ENCODE data around the gene SLIT2. TPM values are rescaled to one million over a fixed set of nuclear protein-coding genes. Genes with fewer than 3 reads are reported as not detected.

SLIT2 gene
- total RNA-seq, 1 donor from 2014 or later: 11.2 TPM

DNA sequence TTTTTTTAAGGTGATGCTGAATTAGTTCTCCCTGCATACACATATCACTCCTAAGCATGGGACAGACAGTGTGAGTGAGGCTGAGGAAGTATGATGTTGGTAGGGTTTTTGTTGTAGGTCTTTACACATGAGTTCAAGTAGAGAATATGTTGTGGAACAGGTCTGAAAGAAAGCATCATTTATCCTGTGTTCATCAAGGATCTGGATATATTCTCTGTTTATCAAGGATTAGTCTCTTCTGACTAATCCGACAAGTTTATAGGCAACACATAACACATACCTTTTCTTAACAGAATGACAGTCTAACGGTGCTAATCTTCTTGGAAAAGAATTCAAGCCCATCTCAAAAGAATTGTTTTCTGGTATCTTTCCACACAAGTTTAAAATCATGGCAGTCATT, 10.5 kb downstream of the SLIT2 start:
- no peak overlapping the region for H3K9ac ChIP-seq (ENCODE audit: low read length)
- no peak overlapping the region for H3K27ac ChIP-seq (ENCODE audit: low read depth, low read length)
- H3K27me3 ChIP-seq (ENCODE audit: insufficient read depth, low read length): peaks cover 3% of the 10 kb centered on the region
- peaks cover 3% of the 10 kb centered on the region for H3K4me1 ChIP-seq (ENCODE audit: insufficient read depth, low read length)
- Mint-ChIP-seq H3K4me1 (ENCODE audit: low read depth, unreplicated experiment) (peaks cover 11% of the 10 kb centered on the region), H3K9me3 (ENCODE audit: unreplicated experiment) (no peaks in the 10 kb centered on the region), H3K27me3 (ENCODE audit: low read depth, unreplicated experiment) (no peaks in the 10 kb centered on the region), H3K4me3 (ENCODE audit: unreplicated experiment) (no peak overlapping the region), H3K27ac (ENCODE audit: unreplicated experiment) (no peak overlapping the region), H3K36me3 (ENCODE audit: low read depth, unreplicated experiment) (no peaks in the 10 kb centered on the region)
- H3K36me3 ChIP-seq (ENCODE audit: insufficient read depth, low read length): no peaks in the 10 kb centered on the region
- no peak for TF ChIP-seq EZH2 (IDR thresholded peaks at IDR 0.05; ENCODE audit: insufficient read depth, low read length)
- TF ChIP-seq, protein P1, sequence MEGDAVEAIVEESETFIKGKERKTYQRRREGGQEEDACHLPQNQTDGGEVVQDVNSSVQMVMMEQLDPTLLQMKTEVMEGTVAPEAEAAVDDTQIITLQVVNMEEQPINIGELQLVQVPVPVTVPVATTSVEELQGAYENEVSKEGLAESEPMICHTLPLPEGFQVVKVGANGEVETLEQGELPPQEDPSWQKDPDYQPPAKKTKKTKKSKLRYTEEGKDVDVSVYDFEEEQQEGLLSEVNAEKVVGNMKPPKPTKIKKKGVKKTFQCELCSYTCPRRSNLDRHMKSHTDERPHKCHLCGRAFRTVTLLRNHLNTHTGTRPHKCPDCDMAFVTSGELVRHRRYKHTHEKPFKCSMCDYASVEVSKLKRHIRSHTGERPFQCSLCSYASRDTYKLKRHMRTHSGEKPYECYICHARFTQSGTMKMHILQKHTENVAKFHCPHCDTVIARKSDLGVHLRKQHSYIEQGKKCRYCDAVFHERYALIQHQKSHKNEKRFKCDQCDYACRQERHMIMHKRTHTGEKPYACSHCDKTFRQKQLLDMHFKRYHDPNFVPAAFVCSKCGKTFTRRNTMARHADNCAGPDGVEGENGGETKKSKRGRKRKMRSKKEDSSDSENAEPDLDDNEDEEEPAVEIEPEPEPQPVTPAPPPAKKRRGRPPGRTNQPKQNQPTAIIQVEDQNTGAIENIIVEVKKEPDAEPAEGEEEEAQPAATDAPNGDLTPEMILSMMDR (IDR thresholded peaks at IDR 0.05; ENCODE audit: insufficient read depth, low read depth, low read length): no peak
- no peaks in the 10 kb centered on the region for H3K79me2 ChIP-seq (ENCODE audit: insufficient read depth, low read length)
- no peak overlapping the region for H2AFZ ChIP-seq (ENCODE audit: low read depth, low read length)
- H3K9me3 ChIP-seq (ENCODE audit: insufficient read depth, low read depth, low read length): no peaks in the 10 kb centered on the region
- H3K4me3 ChIP-seq (ENCODE audit: insufficient read depth, low read depth, low read length): no peak overlapping the region
- no peak overlapping the region for H3K4me2 ChIP-seq (ENCODE audit: low read length)
- no peak for DNase-seq (ENCODE audit: low read depth)
- no peak for FAIRE-seq
- H4K20me1 ChIP-seq (ENCODE audit: insufficient read depth, low read length): no peaks in the 10 kb centered on the region

DNA sequence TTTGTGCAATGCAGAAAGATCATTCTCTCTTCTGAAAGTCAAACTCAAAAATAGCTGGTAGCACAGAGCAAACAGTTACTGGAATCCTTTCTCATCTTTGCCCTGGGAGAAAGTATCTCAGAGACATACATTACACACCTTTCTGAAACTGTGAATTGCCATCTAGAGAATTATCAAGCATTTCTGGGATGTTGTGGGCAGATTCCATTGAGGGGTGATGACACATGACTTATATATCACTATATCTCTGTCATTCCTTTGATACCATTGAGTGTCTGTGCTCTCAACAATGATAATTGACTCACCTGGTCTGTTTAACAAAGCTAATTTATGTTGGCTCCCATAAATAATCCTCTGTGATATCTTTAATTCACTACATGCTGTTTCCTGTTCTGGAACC, 13.0 kb downstream of the SLIT2 start:
- TF ChIP-seq EZH2 (IDR thresholded peaks at IDR 0.05; ENCODE audit: insufficient read depth, low read length): no peak
- TF ChIP-seq, protein P1 (IDR thresholded peaks at IDR 0.05; ENCODE audit: insufficient read depth, low read depth, low read length): no peak
- no peaks in the 10 kb centered on the region for H3K36me3 Mint-ChIP-seq (ENCODE audit: low read depth, unreplicated experiment)
- Histone ChIP-seq H3K9ac (ENCODE audit: low read length) (no peak overlapping the region), H3K27ac (ENCODE audit: low read depth, low read length) (no peak overlapping the region), H2AFZ (ENCODE audit: low read depth, low read length) (no peak overlapping the region), H3K4me3 (ENCODE audit: insufficient read depth, low read depth, low read length) (no peak overlapping the region), H3K9me3 (ENCODE audit: insufficient read depth, low read depth, low read length) (no peaks in the 10 kb centered on the region), H3K4me2 (ENCODE audit: low read length) (no peak overlapping the region), H3K79me2 (ENCODE audit: insufficient read depth, low read length) (no peaks in the 10 kb centered on the region), H4K20me1 (ENCODE audit: insufficient read depth, low read length) (no peaks in the 10 kb centered on the region), H3K27me3 (ENCODE audit: insufficient read depth, low read length) (peaks cover 7% of the 10 kb centered on the region), H3K4me1 (ENCODE audit: insufficient read depth, low read length) (peaks cover 3% of the 10 kb centered on the region), H3K36me3 (ENCODE audit: insufficient read depth, low read length) (no peaks in the 10 kb centered on the region)
- no peaks in the 10 kb centered on the region for H3K9me3 Mint-ChIP-seq (ENCODE audit: unreplicated experiment)
- H3K27ac Mint-ChIP-seq (ENCODE audit: unreplicated experiment): no peak overlapping the region
- no peak for DNase-seq (ENCODE audit: low read depth)
- peak; percentile 43 for FAIRE-seq
- H3K27me3 Mint-ChIP-seq (ENCODE audit: low read depth, unreplicated experiment): no peaks in the 10 kb centered on the region
- H3K4me3 Mint-ChIP-seq (ENCODE audit: unreplicated experiment): no peak overlapping the region
- peaks cover 11% of the 10 kb centered on the region for H3K4me1 Mint-ChIP-seq (ENCODE audit: low read depth, unreplicated experiment)

DNA sequence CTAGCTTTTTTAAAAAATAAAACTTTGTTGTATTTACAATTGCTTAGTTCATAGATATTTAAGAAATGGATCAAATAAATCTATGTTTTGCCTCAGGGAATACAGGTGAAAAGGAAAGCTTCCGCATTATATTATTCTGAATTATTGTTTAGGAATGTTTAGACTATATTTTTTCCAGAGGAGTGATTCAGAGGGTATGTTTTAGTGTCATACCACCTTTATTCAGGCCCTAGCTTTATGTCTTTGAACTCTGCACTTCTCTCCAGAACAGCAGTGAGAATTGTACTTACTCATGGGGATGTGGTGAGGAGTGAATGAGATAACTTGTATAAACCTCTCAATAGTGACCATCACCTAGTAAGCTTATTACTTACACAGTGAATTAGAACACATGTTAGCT, 14.0 kb downstream of the SLIT2 start:
- no peaks in the 10 kb centered on the region for H4K20me1 ChIP-seq (ENCODE audit: insufficient read depth, low read length)
- DNase-seq (ENCODE audit: low read depth): no peak
- H3K27ac ChIP-seq (ENCODE audit: low read depth, low read length): no peak overlapping the region
- TF ChIP-seq EZH2 (IDR thresholded peaks at IDR 0.05; ENCODE audit: insufficient read depth, low read length): no peak
- TF ChIP-seq, protein P1 (IDR thresholded peaks at IDR 0.05; ENCODE audit: insufficient read depth, low read depth, low read length): no peak
- H3K9ac ChIP-seq (ENCODE audit: low read length): no peak overlapping the region
- no peaks in the 10 kb centered on the region for H3K36me3 ChIP-seq (ENCODE audit: insufficient read depth, low read length)
- peaks cover 3% of the 10 kb centered on the region for H3K4me1 ChIP-seq (ENCODE audit: insufficient read depth, low read length)
- Mint-ChIP-seq H3K4me1 (ENCODE audit: low read depth, unreplicated experiment) (peaks cover 11% of the 10 kb centered on the region), H3K9me3 (ENCODE audit: unreplicated experiment) (no peaks in the 10 kb centered on the region), H3K36me3 (ENCODE audit: low read depth, unreplicated experiment) (no peaks in the 10 kb centered on the region), H3K27me3 (ENCODE audit: low read depth, unreplicated experiment) (no peaks in the 10 kb centered on the region), H3K4me3 (ENCODE audit: unreplicated experiment) (no peak overlapping the region), H3K27ac (ENCODE audit: unreplicated experiment) (no peak overlapping the region)
- H3K79me2 ChIP-seq (ENCODE audit: insufficient read depth, low read length): no peaks in the 10 kb centered on the region
- H3K4me3 ChIP-seq (ENCODE audit: insufficient read depth, low read depth, low read length): no peak overlapping the region
- H3K4me2 ChIP-seq (ENCODE audit: low read length): no peak overlapping the region
- H3K27me3 ChIP-seq (ENCODE audit: insufficient read depth, low read length): peaks cover 7% of the 10 kb centered on the region
- no peaks in the 10 kb centered on the region for H3K9me3 ChIP-seq (ENCODE audit: insufficient read depth, low read depth, low read length)
- no peak for FAIRE-seq
- no peak overlapping the region for H2AFZ ChIP-seq (ENCODE audit: low read depth, low read length)
